ENCODE results near the gene DNAAF8.

DNA sequence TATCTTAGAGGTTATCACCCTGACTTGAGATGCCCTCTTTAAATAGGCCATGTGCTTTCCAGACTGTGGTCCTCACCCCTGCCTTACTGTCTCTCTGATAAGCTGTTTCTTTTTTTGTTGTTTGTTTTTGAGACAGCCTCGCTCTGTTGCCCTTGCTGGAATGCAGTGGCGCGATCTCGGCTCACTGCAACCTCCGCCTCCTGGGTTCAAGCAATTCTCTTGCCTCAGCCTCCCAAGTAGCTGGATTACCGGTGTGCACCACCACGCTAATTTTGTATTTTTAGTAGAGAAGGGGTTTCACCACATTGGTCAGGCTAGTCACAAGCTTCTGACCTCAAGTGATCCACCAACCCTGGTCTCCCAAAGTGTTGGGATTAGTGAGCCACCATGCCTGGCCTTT lies 54.6 kb downstream of the DNAAF8 start:
- no peak for TF ChIP-seq MYC (IDR thresholded peaks at IDR 0.05; ENCODE audit: low read depth, low read length)
- TF ChIP-seq POLR2AphosphoS5 (IDR thresholded peaks at IDR 0.05; ENCODE audit: insufficient read depth, low read depth, low read length) = no peak
- TF ChIP-seq, protein P1, sequence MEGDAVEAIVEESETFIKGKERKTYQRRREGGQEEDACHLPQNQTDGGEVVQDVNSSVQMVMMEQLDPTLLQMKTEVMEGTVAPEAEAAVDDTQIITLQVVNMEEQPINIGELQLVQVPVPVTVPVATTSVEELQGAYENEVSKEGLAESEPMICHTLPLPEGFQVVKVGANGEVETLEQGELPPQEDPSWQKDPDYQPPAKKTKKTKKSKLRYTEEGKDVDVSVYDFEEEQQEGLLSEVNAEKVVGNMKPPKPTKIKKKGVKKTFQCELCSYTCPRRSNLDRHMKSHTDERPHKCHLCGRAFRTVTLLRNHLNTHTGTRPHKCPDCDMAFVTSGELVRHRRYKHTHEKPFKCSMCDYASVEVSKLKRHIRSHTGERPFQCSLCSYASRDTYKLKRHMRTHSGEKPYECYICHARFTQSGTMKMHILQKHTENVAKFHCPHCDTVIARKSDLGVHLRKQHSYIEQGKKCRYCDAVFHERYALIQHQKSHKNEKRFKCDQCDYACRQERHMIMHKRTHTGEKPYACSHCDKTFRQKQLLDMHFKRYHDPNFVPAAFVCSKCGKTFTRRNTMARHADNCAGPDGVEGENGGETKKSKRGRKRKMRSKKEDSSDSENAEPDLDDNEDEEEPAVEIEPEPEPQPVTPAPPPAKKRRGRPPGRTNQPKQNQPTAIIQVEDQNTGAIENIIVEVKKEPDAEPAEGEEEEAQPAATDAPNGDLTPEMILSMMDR (IDR thresholded peaks at IDR 0.05; ENCODE audit: extremely low read depth in 1 of 2, insufficient read depth in 1 of 2, low read depth in 1 of 2, low read length in 2 of 2) = no peak
- no peak for TF ChIP-seq POLR2A (IDR thresholded peaks at IDR 0.05; ENCODE audit: low read depth, low read length)
- no peak for TF ChIP-seq JUN (IDR thresholded peaks at IDR 0.05; ENCODE audit: borderline replicate concordance, insufficient read depth, insufficient read length, low read depth)
- no peak for TF ChIP-seq EZH2 (IDR thresholded peaks at IDR 0.05; ENCODE audit: borderline replicate concordance, low read depth, low read length, severe bottlenecking)
- no peak for TF ChIP-seq GATA2 (IDR thresholded peaks at IDR 0.05; ENCODE audit: insufficient read depth, insufficient read length, low read depth, low read length)
- TF ChIP-seq FOS (IDR thresholded peaks at IDR 0.05; ENCODE audit: borderline replicate concordance, insufficient read depth, low read length) = no peak

Data from endothelial cell of umbilical vein (primary cell).